Skin epidermis (tissue), 12 donors: ENCODE results near the gene SLC35A3.

ENCODE experiments used
- H3K27ac ChIP-seq, 21 experiments: fragments of 200-600 bp; sonication (generic) in 11 of 21; one replicate each; pipeline ENCODE4 v1.5.0; 2020; ENCODE audit warnings: mild to moderate bottlenecking in 3 of 21, inconsistent platforms in 2 of 21, moderate library complexity in 2 of 21
- H3K4me3 ChIP-seq, 7 experiments: fragments of 200-600 bp; sonication (generic) in 2 of 7; one replicate each; pipeline ENCODE4 v1.5.0; 2020; ENCODE audit warnings: inconsistent platforms in 2 of 7, mild to moderate bottlenecking in 2 of 7, moderate library complexity in 1 of 7

The SLC35A3 gene

GRCh38 chr1:100065183-100065968 lies 95.6 kb downstream of the SLC35A3 start:
- H3K4me3 ChIP-seq: no peak overlapping the region
- H3K27ac ChIP-seq: peak overlapping the region in 2 of 21 experiments; percentile 8 to 29

GRCh38 chr1:100065969-100066227 lies 96.1 kb downstream of the SLC35A3 start:
- no peak overlapping the region for H3K4me3 ChIP-seq
- peak overlapping the region in 1 of 21 experiments; percentile 29 for H3K27ac ChIP-seq

GRCh38 chr1:100070201-100070939 lies 100.6 kb downstream of the SLC35A3 start:
- Histone ChIP-seq H3K27ac (no peak overlapping the region), H3K4me3 (no peak overlapping the region)

GRCh38 chr1:100073531-100073930 lies 103.7 kb downstream of the SLC35A3 start:
- Histone ChIP-seq H3K4me3 (no peak overlapping the region), H3K27ac (no peak overlapping the region)

DNA sequence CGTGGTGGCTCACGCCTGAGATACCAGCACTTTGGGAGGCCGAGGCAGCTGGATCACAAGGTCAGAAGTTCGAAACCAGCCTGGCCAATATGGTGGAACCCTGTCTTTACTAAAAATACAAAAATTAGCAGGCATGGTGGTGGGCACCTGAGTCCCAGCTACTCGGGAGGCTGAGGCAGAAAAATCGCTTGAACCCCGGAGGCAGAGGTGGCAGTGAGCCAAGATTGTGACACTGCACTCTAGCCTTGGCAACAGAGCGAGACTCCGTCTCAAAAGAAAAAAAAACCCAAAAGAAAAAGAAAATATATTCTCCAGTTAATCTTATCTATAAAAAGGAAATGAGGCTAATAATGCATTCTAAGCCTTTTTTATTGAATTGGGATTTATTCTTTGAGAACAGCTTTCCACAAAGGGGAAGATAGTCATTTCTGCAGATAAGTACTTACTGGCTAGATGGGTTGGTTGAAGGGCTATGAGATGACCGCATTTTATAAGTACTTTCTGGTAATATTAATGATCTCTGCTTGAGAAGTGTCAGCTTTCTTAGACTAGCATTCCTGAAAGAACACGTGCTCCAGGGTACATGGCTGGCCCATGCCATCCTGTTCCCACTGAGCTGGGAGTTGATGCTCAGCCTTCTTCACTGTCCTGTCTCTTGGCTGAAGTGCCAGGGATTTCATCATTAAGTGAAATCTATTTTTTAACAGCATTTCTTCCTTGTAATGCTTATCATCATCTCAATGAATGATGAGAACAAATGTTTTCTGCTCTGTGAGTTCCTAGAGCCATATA lies 105.0 kb downstream of the SLC35A3 start:
- no peak overlapping the region for H3K4me3 ChIP-seq
- H3K27ac ChIP-seq: peak overlapping the region in 1 of 21 experiments; percentile 8

DNA sequence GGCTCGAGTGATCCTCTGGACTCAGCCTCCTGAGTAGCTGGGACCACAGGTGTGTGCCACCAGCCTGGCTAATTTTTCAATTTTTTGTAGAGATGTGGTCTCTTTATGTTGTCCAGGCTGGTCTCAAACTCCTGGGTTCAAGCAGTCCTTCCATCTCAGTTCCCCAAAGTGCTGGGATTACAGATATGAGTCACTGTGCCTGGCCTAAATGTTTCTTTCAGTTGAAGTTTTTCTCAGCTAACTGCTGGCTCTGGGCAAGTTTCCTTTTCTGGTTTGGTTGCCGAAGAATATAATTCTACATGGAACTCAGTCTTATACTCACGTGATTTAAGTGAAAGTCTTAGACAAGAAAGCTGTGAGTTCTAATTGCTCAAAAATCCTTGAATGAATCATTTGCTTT lies 106.0 kb downstream of the SLC35A3 start:
- no peak overlapping the region for H3K4me3 ChIP-seq
- peak overlapping the region in 1 of 21 experiments; percentile 8 for H3K27ac ChIP-seq

DNA sequence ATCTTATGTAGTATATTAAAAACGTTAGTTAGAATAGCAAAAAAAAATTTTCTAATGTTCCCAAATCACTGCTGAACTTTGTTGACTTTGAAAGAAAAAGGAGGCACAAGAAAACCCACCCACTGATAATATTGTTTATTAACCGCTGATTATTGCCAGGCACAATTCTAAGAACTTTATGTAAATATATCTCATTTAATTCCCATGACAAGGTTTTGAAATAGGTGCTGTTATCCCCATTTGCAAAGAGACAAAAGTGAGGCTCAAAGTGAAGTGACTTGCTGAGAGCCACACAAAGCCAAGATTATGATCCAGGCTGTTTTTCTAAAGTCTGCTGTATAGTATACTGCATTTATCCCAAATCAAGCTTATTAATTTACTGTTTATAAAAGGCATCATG lies 106.5 kb downstream of the SLC35A3 start:
- Histone ChIP-seq H3K27ac (peak overlapping the region in 2 of 21 experiments; percentile 5 to 7), H3K4me3 (no peak overlapping the region)

DNA sequence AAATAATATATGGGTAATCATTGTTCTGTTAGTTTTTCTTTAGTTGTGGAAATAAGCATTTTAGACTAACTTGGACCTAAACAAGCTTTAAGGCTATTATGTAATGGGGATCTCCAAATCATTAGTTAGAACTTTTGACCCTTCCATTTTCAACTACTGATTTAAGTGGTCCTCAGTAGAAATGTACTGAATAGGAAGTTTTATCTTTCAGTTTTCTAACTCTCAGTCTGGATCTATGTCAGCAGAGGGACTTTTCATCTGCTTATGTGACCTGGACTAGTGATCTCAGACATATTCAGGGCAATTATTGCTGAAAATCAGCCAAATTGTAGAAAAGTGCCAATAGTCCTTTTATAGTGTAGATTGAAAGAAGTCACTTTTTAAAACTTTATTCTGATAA lies 106.9 kb downstream of the SLC35A3 start:
- Histone ChIP-seq H3K4me3 (no peak overlapping the region), H3K27ac (peak overlapping the region in 2 of 21 experiments; percentile 5 to 7)

DNA sequence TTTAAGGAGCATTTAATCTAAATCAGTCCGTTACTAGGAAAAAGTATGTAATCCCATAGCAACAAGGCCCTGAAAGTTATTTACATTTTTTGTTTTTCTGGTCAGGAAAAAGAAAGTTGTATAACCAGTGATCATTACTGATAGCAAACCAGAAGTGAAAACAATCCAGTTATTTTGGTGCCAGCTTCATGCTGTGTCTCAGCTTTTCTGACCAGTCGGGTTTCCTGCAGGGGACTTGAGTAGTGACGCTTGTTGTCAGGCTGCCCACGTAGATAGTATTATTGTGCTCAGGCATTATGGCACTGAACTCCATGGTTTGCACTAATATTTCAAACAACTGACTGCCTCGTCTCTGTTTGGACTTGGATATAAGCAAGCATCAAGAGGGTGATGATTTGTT lies 107.7 kb downstream of the SLC35A3 start:
- Histone ChIP-seq H3K4me3 (no peak overlapping the region), H3K27ac (peak overlapping the region in 2 of 21 experiments; percentile 4 to 7)

GRCh38 chr1:100080331-100080730 lies 110.5 kb downstream of the SLC35A3 start:
- Histone ChIP-seq H3K4me3 (no peak overlapping the region), H3K27ac (no peak overlapping the region)
